ENCODE data around the gene MATCAP1.

The MATCAP1 gene

GRCh38 chr16:67193536-67193935 is 9.8 kb upstream of the MATCAP1 start:
- TF ChIP-seq, protein P1, sequence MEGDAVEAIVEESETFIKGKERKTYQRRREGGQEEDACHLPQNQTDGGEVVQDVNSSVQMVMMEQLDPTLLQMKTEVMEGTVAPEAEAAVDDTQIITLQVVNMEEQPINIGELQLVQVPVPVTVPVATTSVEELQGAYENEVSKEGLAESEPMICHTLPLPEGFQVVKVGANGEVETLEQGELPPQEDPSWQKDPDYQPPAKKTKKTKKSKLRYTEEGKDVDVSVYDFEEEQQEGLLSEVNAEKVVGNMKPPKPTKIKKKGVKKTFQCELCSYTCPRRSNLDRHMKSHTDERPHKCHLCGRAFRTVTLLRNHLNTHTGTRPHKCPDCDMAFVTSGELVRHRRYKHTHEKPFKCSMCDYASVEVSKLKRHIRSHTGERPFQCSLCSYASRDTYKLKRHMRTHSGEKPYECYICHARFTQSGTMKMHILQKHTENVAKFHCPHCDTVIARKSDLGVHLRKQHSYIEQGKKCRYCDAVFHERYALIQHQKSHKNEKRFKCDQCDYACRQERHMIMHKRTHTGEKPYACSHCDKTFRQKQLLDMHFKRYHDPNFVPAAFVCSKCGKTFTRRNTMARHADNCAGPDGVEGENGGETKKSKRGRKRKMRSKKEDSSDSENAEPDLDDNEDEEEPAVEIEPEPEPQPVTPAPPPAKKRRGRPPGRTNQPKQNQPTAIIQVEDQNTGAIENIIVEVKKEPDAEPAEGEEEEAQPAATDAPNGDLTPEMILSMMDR (IDR thresholded peaks at IDR 0.05; ENCODE audit: low read depth, low read length) = no peak
- no peaks in the 10 kb centered on the region for H3K9me3 ChIP-seq
- peaks cover 47% of the 10 kb centered on the region for H3K36me3 ChIP-seq
- no peak for DNase-seq
- H3K27me3 ChIP-seq = no peaks in the 10 kb centered on the region
- no peaks in the 10 kb centered on the region for H3K4me1 ChIP-seq
- peak overlapping the region; percentile 100; the same call in 1 of the 2 replicates for H3K4me3 ChIP-seq (ENCODE audit: low read depth, low read length)

GRCh38 chr16:67192781-67193361 is 9.1 kb upstream of the MATCAP1 start:
- Histone ChIP-seq H3K27me3 (no peaks in the 10 kb centered on the region), H3K36me3 (peaks cover 41% of the 10 kb centered on the region)

DNA sequence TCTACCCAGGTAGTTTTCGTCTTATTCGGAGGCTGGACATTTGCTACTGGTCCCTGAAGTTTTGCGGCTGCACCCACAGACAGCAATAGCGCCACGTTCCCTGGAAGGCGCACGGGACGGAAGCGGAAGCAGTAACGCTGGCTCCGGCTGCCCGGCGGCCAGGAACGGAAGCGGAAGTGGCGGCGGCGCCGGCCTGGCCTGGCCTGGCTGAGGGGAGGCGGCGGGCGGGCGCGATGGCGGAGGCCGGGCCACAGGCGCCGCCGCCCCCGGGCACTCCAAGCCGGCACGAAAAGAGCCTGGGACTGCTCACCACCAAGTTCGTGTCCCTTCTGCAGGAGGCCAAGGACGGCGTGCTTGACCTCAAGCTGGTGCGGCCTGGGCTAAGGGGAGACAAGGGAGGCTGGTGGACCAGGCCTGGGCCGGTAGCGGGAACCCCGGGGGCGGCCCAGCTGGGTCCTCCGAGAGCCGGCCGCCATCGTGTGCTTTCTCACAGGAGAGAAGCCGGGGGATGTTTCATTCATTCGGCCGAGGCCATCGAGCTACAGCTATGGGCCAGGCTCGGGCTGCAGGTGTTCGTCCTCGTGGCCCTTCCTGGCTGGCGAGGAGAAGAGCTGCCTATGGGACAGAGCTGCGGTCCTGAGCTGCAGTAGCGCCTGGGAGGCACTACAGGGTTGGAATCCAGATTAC is 8.4 kb upstream of the MATCAP1 start, which contains the start of gene E2F4:
Gene E2F4, plus strand, starts transcription at position 161 of the 687 bp plus-strand sequence. Its CDS starts 73 bp downstream, at position 234.
- peaks cover 33% of the 10 kb centered on the region for H3K36me3 ChIP-seq
- H3K4me1 ChIP-seq = no peaks in the 10 kb centered on the region
- no peaks in the 10 kb centered on the region for H3K9me3 ChIP-seq
- peak; percentile 93 for DNase-seq
- H3K4me3 ChIP-seq (ENCODE audit: low read depth, low read length) = peak within 1 kb of the TSS; percentile 100
- TF ChIP-seq, protein P1 (IDR thresholded peaks at IDR 0.05; ENCODE audit: low read depth, low read length) = no peak
- H3K27me3 ChIP-seq = no peaks in the 10 kb centered on the region

More at GRCh38 chr16:67192781-67193361, 9.1 kb upstream of the MATCAP1 start:
- no peaks in the 10 kb centered on the region for H3K9me3 ChIP-seq
- TF ChIP-seq, protein P1 (IDR thresholded peaks at IDR 0.05; ENCODE audit: low read depth, low read length) = no peak
- DNase-seq = no peak
- peak overlapping the region; percentile 100 for H3K4me3 ChIP-seq (ENCODE audit: low read depth, low read length)
- no peaks in the 10 kb centered on the region for H3K4me1 ChIP-seq

- Histone ChIP-seq H3K27me3 (no peaks in the 10 kb centered on the region), H3K4me3 (ENCODE audit: low read depth, low read length) (peak overlapping the region; percentile 65), H3K36me3 (peaks cover 27% of the 10 kb centered on the region), H3K9me3 (no peaks in the 10 kb centered on the region), H3K4me1 (no peaks in the 10 kb centered on the region)
- no peak for DNase-seq
- TF ChIP-seq, protein P1 (IDR thresholded peaks at IDR 0.05; ENCODE audit: low read depth, low read length) = no peak
These were observed 7.7 kb upstream of the MATCAP1 start for GRCh38 chr16:67191411-67191994.

GRCh38 chr16:67190448-67191399 is 7.0 kb upstream of the MATCAP1 start:
- no peak overlapping the region for H3K4me3 ChIP-seq (ENCODE audit: low read depth, low read length)
- TF ChIP-seq, protein P1 (IDR thresholded peaks at IDR 0.05; ENCODE audit: low read depth, low read length) = no peak

More at GRCh38 chr16:67190448-67191399, 7.0 kb upstream of the MATCAP1 start:
- no peak for DNase-seq
- Histone ChIP-seq H3K36me3 (peaks cover 19% of the 10 kb centered on the region), H3K27me3 (no peaks in the 10 kb centered on the region), H3K9me3 (no peaks in the 10 kb centered on the region), H3K4me1 (no peaks in the 10 kb centered on the region)

All from BE2C (cell line).